Mucosa of gallbladder (tissue), 1 donor: ENCODE measurements around the gene NEURL3. TPM values are rescaled to one million over a fixed set of nuclear protein-coding genes. Genes with fewer than 3 reads are reported as not detected.
A peak's percentile ranks its signal among the peaks of the same experiment; 100 is the strongest.

Source experiments
- DNase-seq: peaks from one replicate; pipeline ENCODE4 v3.0.0-alpha.2; 2020; ENCODE audit warnings: low spot score
- total RNA-seq: library from RNA; stranded (reverse); gene quantifications from one replicate; pipeline ENCODE4 v1.2.1, GENCODE V29; 2021
- donor health status: DM: no; HTN: no; CAD: no.

Gene NEURL3
- total RNA-seq, 1 donor from 2014 or later: 3.7 TPM

DNA sequence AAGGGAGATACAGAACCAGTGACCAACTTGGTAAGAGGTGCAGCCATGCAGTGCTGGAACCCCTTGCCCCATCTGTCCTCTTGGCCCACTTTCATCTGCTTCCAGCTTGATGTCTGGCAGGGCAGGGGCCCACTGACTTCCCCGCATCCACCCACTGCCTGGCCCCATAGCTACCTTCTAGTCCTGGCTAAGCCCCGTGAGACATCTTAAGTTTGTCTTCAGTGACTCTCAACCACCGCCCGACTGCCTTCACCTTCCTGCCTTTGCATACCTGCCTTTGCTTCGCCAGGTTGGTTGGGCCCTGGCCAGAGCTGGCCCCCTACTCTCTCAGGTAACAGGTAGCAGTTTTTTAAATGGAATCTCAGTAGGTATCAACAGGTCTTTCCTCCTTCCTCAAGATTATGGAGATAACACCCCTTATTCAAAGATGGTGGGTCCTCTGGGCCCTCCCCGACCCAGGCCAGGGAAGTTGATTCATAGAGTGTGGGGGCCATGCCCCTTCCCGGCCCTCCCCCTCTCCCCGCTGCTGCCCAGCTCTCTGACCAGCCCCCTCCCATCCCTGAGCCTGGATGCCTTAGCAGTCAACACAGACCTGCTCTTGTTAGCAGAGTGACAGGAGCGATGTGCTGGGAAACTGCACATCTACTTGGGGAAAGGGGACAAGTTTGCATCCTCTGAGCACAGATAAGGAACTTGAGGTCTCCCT, 34.2 kb upstream of the NEURL3 start:
- DNase-seq: no peak

GRCh38 chr2:96538487-96539214, 33.5 kb upstream of the NEURL3 start:
- DNase-seq: peak; percentile 84

DNA sequence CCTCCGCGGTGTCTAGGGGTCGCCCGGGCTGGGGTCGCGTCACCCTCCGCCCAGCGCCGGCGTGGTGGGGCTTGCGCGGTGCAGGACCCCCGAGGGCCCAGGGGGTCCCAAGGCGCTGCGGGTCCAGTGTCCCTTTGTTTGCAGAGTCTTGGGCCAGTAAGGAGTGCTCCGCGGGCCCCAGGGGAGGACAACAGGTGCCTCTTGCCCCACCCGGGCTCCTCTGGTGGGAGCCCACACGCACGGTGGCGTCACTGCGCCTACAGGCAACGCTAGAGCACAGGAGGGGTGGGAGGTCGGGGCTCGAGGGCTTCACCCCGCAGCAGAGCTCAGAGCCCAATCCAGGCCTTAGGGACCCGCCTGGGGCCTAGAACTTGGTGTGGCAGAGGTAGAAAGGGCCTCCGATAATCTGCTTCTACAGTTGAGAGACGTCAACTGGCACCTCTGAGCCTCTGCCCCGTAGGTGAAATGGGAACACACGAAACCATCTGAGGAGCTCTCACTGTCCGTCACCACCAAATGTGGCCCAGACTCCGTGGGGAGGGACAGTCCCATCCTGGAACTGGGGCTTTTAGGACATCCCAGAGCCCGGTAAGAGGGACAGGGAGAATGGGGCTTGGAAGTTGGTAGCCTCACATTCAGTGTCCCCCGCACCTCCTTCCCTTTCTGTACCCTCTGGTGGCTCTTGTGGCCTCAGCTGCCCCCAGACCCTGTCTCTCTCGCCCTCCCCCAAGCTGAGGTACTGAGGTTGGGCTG, 32.8 kb upstream of the NEURL3 start:
- no peak for DNase-seq

- DNase-seq: peak; percentile 71
Measured at GRCh38 chr2:96537066-96537733, 32.0 kb upstream of the NEURL3 start.

DNA sequence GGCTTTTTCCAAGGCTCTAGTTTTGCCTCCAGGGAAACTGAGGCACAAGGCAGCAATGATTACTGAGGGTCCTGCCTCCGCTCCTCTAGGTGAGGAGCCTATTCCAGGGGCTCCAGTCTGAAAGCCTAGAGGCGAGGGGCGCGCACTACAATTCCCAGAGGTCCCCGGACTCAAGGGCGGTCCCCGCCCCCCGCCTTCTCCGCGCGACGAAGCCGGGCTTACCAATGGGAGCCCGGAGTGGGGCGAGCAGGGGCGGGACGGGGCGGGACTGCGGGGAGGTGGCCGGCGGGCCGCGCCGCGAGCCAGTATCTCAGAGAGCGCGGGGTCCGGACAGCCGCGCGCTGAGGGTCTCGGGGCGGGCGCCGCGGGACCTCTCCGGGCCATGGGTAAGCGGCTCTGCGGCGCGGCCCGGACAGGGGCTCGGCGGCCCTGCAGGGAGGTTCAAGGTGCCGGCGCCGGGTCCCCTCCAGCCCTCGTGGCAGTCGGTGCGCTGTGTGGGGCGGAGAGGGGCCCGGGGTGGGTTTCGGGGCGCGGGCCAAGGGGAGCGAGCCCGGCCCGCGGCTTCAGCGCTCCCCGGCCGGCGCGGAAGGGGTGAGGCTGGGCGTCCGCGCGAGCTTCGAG, 31.4 kb upstream of the NEURL3 start, which contains the start of gene ARID5A:
TSS of gene ARID5A (plus strand) at position 308 of the 621 bp plus-strand sequence. CDS start at position 383, 75 bp downstream.
- peak; percentile 93 for DNase-seq

- DNase-seq: no peak
Measured at GRCh38 chr2:96535331-96535730, 30.2 kb upstream of the NEURL3 start.

GRCh38 chr2:96534701-96535181, 29.6 kb upstream of the NEURL3 start:
- DNase-seq: no peak

DNA sequence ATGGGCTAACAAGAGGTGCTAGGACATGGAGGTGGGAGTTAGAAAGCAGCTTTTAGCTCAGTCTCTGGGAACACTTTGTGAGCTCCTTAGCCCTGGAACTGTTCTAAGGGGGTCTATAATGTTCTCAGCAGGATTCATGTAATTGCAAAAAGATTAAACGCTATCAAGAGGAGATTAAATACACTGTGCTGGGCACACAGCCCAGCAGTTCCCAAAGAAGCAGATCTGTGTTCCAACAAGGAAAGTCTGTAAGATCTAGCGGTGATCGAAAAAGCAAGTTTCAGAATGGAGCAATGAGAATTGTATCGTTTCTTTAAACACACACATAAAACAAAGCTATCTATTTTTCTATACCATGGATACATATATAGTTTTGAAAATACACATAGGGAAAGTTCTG, 29.0 kb upstream of the NEURL3 start:
- no peak for DNase-seq

DNA sequence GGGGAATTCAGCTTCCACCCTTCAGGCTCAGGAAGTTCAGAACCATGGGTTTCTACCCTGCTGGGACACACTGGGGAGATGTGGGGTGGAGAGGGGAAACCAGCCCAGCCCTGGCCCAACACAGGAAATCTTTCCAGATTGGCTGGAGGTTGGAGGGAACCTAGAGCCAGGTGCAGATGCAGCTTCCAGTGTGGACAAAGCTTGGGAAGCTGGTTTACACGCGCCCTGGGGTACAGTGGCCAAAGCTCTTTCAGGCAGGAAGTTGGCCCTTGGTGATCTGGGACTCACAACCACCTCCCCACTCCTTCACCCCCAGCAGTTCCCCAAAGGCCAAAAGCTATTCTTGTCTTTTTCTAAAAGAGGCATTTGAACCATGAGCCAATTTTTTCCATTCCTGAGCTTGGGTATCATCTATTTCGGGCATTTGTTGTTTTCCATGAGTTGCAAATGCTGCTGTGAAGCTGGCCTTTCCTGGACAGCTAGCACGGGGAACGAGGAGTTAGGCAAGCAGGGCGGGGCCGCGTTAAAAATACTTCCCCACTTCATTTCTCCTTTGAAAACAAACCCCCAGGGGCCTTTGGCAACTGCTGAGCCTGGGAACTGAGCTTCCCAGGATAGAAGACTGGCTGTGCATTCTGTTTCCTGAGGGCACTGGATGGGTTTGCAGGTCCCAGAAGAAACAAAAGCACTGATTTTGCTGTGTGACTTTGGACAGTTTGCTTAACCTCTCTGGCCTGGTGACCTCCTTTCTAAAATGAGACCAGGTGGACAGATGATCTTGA, 28.3 kb upstream of the NEURL3 start:
- peak; percentile 69 for DNase-seq

DNA sequence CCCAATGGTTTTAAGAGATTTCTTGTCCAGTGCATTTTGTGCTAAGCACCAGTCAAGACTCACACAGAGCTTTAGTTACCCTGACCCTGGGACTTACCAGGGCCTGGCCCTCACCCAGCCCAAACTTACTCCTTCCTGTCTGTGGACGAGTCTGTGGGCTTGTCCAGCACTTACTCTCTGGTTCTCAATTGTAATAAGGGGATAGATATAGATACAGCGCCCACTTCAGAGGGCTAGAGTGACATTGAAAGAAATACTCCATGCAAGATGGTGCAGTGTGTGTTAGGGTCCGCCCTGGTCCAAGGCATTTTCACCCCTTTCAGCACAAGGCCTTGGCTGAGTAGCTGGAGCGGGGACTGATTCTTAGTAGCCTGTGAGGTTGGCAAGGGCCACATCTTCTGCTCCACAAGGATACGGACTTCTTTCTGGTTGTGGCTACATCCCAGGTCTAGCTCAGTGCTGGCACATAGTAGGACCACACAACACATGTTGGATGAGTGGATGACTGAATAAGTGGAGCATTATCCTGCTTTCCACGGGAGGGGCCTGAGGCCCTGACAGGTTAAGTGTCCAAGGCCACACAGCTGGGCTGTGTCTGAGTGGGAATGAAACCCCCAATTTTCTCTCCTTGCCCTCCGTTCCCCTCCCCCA, 27.6 kb upstream of the NEURL3 start:
- no peak for DNase-seq

GRCh38 chr2:96531872-96532505, 26.8 kb upstream of the NEURL3 start:
- peak; percentile 97 for DNase-seq

- no peak for DNase-seq
Measured at GRCh38 chr2:96531366-96531765, 26.2 kb upstream of the NEURL3 start.

DNA sequence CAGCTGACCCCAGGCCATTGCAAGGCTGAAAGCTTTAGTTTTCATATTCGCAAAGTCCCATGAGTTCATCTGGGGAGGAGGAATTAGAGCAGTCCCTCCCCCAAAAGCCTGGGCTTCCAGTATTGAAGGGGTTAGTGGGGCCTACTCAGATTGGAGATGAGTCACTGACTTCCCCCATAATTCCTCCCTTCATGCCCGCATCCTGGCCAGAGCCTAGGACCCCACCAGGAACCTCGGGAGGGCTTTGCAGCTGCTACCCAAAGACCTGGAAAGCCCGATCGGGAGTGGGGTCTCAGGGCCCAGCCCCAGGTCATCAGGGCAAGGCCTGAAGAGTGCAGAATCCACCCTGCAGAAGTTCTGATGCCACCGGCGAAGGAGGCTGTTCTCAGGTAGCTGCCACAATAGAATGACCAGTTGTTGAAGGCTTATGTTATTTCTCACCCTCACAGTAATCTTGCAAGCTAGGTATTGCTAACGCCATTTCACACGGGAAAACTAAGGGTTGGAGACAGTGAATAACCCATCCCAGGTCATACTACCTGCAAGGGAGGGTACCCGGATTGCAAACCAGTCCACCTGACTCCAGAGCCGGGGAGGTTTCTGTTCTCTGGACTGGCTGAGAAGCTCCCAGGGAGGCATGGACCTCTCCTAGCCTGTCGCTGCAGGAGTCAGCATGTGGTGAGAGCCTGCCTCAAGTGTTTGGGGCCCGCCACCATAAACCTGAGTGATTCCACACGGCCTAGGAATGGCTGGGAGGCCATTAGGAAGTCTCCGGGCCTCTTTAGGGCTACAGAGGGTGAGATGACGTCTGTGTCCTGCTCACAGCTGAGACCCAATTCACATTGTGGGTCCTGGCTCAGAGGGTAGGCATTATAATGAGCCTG, 25.6 kb upstream of the NEURL3 start:
- DNase-seq: no peak

GRCh38 chr2:96530144-96530430, 24.9 kb upstream of the NEURL3 start:
- no peak for DNase-seq

- no peak for DNase-seq
Measured at GRCh38 chr2:96529376-96530143, 24.4 kb upstream of the NEURL3 start.

GRCh38 chr2:96528700-96529375, 23.7 kb upstream of the NEURL3 start:
- DNase-seq: no peak

DNA sequence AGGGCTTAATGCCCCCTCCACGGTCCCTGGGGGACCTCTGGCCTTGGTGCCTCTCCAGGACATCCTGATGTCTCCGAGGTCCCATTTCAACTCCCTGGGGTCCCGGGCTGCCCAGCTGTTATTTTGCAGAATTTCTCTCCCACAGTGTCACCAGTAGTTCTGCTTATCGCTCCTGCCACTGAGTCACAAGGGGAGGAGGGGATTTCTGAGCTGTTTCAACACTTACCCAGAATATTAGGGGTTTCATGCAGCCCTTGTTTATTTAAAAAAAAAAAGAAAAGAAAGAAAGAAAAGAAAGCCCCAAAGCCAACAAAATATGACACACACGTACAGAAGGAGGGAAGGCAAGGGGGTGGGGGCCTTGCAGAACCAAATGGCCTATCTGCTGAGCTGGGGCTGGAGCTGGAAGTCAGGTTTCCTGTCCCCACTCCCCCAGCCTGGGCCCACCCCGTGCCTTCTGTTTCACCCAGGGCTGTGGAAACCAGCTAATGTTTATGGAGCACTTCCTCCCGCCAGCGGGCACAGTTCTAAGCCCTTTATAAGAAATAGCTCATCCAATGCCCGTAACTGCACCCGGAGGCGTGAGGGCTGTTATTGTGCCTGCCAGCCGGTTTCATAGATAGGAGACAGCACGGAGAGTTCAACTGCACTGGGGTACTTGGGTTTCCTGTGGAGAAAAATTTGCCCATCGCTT, 23.0 kb upstream of the NEURL3 start:
- DNase-seq: no peak
